Stimulated activated CD8-positive, alpha-beta memory T cell treated with anti-CD3 and anti-CD28 coated beads, Interleukin-7, amount 100 ng/mL, for 48 hours (primary cell): Measurements from ENCODE around the gene RNF11.
"Not testable (repeated sequence)": the region's sequence is repeated elsewhere in the genome, so short reads cannot be mapped to it uniquely, and the experiment has no call there.

Source experiments
- DNase-seq, 2 donors: peaks; one replicate each; pipeline ENCODE4 v3.0.0-alpha.2; 2020; ENCODE audit warnings: low read depth in 1 of 2; ENCODE audit errors: extremely low read depth in 1 of 2

RNF11 gene

DNA sequence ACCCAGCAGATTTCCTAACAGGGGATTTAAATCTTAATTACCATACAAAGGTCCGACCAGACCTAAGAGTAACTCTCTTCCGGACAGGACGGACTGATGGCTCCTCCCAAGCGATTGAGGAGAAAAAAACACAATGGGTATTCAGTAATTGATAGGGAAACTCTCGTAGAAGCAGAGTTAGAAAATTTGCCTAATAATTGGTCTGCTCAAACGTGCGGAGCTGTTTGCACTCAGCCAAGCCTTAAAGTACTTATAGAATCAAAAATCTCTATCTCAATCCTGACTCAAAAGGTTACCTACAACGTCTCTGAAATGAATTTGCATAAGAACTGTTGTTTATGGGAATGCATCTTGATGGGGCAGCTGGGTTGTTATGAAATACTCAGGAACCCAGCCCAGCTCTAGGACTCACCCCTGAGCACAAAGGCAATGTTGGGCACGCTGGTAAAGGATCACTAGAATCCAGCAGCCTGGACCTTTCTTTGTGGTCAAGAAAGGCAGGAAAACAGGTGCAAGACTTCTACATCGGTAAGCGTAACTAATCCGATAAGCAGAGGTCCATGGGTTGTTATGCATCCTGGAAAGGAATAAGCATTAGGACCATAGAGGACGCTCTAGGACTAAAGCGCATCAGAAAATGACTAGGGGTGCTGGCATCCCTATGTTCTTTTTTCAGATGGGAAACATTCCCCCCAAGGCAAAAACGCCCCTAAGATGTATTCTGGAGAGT is 8.7 kb upstream of the RNF11 start:
- DNase-seq, result not testable (repeated sequence)

GRCh38 chr1:51228471-51228870 is 7.6 kb upstream of the RNF11 start:
- not testable (repeated sequence) for DNase-seq

DNA sequence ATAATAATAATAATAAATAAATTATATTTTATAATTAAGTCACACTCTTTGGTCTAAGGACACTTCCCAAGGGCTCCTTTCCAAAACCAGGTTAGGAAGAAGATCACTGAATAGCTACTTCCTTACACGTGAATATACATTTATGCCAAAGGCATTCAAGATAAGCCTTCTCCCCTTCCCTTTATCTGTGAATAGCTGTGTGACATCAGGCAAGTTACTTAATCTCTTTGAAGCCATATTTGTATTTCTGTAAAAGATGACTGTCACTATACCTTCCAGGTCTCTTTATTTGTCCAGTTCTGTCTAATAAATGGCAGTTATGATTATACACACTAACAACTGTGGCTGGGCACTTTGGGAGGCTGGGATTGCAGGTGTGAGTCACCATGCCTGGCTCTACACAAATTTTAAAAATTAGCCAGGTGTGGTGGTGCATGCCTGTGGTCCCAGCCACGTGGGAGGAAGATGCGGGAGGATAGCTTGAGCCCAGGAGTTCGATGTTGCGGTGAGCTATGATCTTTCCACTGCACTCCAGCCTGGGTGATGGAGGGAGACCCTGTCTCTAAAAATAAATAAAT is 5.5 kb upstream of the RNF11 start:
- DNase-seq, result no peak

DNA sequence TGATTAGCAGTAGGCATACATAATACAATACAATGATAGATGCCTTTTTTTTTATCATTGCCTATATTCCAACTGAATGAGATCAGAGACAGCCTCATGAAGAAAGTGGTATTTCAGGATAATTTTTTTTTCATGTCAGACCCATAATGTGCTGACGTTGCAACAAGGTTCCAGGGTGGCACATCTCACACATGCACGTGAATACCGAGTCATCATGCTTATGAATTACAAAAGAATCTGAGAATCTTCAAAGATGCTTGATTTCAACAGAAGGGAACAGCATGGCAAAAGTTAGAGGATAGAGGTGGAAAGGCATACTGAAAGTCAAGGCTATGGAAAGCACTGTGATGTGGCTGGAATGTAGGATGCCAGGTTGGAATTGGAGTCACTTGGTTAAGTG is 5.0 kb upstream of the RNF11 start:
- no peak for DNase-seq

- DNase-seq, result no peak
Observed at GRCh38 chr1:51231896-51232295, 4.2 kb upstream of the RNF11 start.

GRCh38 chr1:51234236-51234635 is 1.8 kb upstream of the RNF11 start:
- not testable (repeated sequence) for DNase-seq

GRCh38 chr1:51234721-51235425 is 1.2 kb upstream of the RNF11 start:
- DNase-seq, result peak in 1 of 2 donors; percentile 43

GRCh38 chr1:51236531-51237350 is 668 bp downstream of the RNF11 start:
- DNase-seq, result peak in 1 of 2 donors; percentile 8

GRCh38 chr1:51237351-51238033 is 1.4 kb downstream of the RNF11 start:
- DNase-seq, result no peak

DNA sequence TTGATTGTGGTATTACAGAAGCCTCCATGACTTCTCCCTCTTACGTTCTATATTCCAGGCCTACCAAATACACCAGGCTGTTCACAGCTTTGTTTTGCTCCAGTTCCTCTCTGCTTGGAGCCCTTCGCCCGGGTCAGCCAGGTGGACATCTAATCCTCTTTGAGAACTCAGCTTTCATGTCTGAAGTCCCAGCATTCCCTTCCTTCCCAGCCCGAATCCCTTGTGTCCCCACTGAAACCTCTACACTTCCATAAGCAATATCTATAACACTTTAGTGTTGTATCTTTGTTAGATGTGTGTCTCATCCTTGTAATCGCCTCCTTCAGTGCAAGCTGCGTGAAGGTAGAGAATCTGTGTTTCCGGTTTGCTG is 1.9 kb downstream of the RNF11 start:
- no peak for DNase-seq

GRCh38 chr1:51240084-51240483 is 4.0 kb downstream of the RNF11 start:
- no peak for DNase-seq

DNA sequence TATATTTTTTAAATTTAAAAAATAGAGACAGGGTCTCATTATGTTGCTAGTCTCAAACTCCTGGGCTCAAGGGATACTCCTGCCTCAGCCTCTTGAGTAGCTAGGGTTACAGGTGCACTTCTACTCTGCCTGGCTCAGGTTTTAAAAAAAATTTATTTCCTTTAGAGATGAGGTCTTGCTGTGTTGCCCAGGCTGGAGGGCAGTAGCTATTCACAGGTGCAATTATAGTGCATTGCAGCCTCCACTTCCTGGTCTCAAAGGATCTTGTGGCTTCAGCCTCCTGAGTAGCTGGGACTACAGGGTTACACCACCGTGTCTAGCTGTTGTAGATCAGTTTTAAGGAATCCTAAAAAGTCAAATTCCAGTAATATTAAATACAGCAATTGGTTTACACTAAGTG is 5.0 kb downstream of the RNF11 start:
- no peak for DNase-seq

GRCh38 chr1:51242546-51242945 is 6.5 kb downstream of the RNF11 start:
- DNase-seq, result no peak

DNA sequence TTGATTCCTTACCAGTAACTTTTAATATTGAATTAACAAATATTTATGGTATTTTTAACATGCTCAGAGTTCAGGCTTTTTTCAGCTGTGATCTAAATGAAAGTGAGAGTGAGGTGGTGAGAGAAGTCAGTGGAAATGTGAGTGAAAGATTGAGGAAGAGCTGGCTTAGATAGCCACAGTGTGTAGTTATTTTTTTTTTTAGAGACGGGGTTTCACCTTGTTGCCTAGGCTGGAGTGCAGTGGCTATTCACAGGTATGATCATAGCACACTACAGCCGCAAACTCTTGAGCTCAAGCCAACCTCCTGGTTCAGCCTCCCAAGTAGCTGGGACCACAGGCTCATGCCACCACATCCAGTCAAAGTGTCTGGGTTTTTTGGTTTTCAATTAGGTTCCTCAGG is 10.9 kb downstream of the RNF11 start:
- no peak for DNase-seq

GRCh38 chr1:51247499-51247898 is 11.4 kb downstream of the RNF11 start:
- no peak for DNase-seq

GRCh38 chr1:51249445-51249844 is 13.4 kb downstream of the RNF11 start:
- DNase-seq, result no peak

GRCh38 chr1:51250729-51251128 is 14.7 kb downstream of the RNF11 start:
- not testable (repeated sequence) for DNase-seq

DNA sequence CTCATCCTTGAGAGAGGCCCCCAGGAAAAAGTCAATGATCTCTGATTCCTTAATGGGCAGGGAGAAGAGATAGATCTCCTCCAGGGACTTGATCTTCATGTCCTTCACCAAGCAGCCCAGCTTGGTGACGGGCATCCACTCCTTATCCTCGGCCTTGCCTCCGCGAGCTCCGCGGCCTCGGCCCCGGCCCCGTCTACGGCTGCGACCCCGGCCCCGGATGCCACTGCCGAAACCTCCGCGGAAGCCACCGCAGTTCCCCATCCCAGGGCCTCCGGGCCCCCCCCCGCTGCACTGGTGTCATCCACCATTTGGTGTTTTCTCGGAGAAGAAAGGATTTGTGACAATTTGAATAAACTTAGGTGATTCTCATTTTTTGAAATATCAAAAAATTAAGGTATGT is 15.1 kb downstream of the RNF11 start:
- DNase-seq, result not testable (repeated sequence)

DNA sequence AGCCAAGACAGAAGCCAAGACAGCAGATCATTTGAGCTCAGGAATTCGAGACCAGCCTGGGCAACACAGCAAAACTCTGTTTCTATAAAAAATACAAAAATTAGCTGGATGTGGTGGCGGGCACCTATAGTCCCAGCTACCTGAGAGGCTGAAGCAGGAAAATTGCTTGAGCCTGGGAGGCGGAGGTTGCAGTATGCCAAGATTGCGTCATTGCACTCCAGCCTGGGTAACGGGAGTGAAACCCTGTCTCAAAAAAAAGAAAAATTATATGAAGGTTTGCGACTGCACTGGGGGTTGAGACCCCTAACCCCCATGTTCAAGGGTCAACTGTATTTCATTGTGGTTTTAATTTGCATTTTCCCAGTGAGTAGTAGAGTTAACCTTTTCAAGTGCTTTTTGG is 16.3 kb downstream of the RNF11 start:
- no peak for DNase-seq

- no peak for DNase-seq
Observed at GRCh38 chr1:51253691-51254090, 17.6 kb downstream of the RNF11 start.

DNA sequence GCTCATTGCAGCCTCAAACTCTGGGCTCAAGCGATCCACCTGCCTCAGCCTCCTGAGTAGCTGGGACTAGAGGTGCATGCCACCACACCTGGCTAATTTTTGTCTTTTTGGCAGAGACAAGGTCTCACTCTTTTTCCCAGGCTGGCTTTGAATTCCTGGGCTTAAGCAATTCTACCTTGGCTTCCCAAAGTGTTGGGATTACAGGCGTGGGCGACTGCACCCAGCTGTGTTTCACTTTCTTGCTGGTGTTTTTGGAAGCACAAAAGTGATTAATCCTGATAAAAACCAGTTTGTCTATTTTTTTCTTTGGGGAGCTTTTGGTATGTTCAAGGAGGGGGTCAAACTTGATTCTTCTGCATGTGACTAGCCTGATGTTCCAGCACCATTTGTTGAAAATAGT is 19.3 kb downstream of the RNF11 start:
- no peak for DNase-seq
